ENCODE data around the gene ZYG11A.

ZYG11A gene

DNA sequence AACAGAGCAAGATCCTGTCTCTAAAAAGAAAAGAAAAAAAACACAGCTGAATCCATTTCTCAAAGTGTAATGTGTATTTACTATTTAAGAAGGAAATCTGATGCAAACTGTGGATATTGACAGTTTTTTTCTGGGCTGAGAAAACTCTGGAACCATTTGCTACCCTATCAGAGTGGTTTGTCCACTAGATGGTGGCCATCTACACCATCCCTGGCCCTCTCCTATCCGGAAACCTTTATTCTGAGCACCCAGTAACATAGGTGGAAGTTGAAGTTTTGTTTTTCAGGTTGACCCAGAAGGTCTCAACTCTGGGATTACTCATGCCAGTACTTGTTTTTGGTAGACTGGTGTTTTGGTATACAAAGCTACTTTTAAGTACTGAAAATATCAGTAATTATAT lies 58.8 kb downstream of the ZYG11A start:
- no peaks in the 10 kb centered on the region for H3K27me3 Mint-ChIP-seq
- DNase-seq (ENCODE audit: low spot score in 2 of 2) (no peak), ATAC-seq (ENCODE audit: low read depth) (no peak)
- no peak overlapping the region for H3K4me3 Mint-ChIP-seq
- H3K36me3 Mint-ChIP-seq = peaks cover 10% of the 10 kb centered on the region
- H3K4me1 Mint-ChIP-seq = no peaks in the 10 kb centered on the region
- no peak overlapping the region for H3K27ac Mint-ChIP-seq
- H3K9me3 Mint-ChIP-seq = no peaks in the 10 kb centered on the region

DNA sequence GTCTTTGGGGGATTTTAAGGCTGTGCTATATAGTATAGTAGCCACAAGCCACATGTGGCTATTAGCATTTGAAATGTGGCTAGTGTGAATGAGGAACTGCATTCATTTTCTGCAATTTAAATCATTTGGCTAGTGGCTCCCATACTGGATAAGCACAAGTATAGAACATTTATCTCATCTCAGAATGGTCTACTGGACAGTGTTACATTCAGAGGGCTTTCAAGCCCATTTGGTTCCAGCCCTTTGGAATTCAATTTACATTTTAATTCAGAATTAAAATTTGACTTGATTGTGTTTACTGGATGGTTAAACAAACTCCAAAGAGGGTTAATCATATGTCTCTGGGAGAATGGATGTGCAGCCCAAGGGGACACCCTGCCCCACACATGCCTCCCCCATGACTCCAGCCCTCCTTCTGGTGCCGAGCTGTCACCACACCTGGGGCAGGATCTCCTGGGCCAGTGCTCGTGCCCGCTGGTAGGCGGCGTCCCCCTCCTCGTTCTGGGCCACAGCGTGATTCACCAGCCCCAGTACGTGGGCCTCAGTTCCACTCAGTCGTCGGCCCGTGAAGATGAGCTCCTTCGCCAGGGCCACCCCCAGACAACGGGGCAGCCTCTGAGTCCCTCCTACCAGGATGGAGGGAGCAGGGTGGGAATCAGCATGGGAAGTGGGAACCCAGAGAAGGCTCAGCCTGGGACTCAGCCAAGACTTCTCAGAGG lies 61.8 kb downstream of the ZYG11A start:
- Mint-ChIP-seq H3K4me1 (no peaks in the 10 kb centered on the region), H3K4me3 (no peak overlapping the region), H3K27me3 (no peaks in the 10 kb centered on the region), H3K27ac (no peak overlapping the region), H3K9me3 (no peaks in the 10 kb centered on the region), H3K36me3 (peaks cover 7% of the 10 kb centered on the region)
- DNase-seq (ENCODE audit: low spot score in 2 of 2) (no peak), ATAC-seq (ENCODE audit: low read depth) (no peak)

DNA sequence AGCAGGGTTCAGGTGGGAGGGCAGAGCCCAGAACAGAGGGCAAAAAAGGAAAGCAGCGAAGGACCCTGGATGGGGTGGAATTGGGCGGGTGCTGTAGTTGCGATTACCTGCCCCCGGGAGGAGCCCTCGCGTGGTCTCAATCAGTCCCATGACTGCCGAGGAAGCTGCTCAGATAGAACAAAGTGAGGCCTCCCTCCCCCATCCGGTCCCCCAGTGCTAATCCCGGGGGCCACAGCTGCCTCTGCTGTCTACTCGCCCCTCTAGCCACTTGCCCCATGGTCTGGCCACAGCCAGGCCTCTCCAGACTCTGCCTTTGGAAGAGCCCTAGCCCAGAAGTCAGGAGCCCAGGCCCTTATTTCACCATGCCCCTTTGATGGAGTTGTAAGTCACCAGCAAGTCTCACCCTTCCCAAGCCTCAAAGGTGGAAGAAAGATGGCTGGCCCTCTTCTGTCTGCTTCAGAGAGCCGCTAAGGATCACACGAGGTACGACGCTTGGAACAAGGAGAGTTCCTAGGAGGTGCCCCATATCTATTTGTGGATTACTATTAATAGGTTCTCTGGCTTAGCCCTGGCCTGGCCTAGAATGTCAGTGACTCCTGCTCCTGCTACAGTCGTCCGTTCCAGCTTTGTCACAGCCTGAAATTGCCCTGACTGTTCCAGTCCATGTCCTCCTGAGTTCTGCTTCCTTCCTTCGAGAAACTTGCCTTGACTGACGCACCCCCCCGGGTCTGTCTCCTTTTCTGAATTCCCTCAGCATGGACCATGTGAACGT lies 62.6 kb downstream of the ZYG11A start:
- Mint-ChIP-seq H3K4me1 (no peaks in the 10 kb centered on the region), H3K4me3 (no peak overlapping the region), H3K9me3 (no peaks in the 10 kb centered on the region), H3K27ac (no peak overlapping the region), H3K27me3 (no peaks in the 10 kb centered on the region), H3K36me3 (peaks cover 9% of the 10 kb centered on the region)
- DNase-seq (ENCODE audit: low spot score in 2 of 2) (no peak), ATAC-seq (ENCODE audit: low read depth) (peak; percentile 42)

DNA sequence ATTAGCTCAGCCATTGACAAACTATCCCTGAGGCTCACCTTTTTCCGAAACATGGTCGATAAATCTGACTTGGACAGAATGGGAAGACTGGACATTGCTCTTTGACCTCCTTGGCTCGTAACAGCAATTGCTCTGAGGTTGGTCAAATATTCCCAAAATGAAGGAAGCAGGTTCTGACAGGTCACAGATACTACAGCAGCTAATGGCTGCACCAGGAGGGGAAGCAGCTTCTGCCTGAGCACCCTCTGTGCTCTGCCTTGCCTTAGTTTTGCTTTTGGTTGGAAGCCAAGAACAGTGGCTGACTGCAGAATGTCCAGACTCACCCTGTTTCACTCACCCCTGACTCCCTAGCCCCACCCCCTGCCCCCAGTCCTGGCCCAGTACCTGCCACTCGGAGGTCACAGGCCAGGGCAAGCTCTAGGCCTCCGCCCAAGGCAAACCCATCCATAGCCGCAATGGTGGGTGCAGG lies 63.6 kb downstream of the ZYG11A start:
- peaks cover 9% of the 10 kb centered on the region for H3K36me3 Mint-ChIP-seq
- no peaks in the 10 kb centered on the region for H3K4me1 Mint-ChIP-seq
- no peak overlapping the region for H3K4me3 Mint-ChIP-seq
- H3K27me3 Mint-ChIP-seq = no peaks in the 10 kb centered on the region
- no peak for ATAC-seq (ENCODE audit: low read depth)
- no peak overlapping the region for H3K27ac Mint-ChIP-seq
- H3K9me3 Mint-ChIP-seq = no peaks in the 10 kb centered on the region
- DNase-seq (ENCODE audit: low spot score in 2 of 2) = no peak

DNA sequence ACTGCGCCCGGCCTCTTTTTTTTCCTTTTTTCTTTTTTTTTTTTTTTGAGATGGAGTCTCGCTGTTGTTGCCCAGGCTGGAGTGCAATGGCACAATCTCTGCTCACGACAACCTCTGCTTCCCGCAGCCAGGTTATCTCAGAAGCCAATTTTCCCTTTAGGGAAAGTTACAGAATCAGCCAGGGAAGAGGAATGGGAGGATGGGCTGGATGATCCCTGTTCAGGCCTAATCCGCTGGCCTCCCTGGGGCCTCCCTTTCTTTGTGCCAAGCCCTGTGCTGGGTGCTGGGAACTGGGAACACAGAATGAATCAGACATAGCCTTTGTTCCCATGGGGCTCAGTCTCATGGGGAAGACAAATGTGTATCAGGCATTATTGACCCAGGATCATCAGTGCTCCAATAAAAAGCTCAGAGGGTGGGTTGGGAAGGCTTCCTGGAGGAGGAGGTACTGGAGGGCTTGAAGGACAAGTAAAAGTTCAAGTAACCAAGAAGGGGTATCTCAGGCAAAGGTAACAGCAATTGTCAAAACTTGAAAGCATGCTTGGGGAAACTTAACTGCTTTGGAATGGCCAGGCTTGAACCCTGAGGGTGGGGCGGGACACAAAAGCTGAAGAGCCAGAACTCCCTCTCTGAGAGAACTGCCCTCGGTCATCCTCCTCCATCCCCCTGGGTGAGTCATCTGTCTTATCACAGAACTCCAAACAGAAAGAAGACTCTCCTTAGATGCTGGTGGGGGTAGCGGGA lies 64.7 kb downstream of the ZYG11A start:
- ATAC-seq (ENCODE audit: low read depth) (no peak), DNase-seq (ENCODE audit: low spot score in 2 of 2) (no peak)
- no peak overlapping the region for H3K27ac Mint-ChIP-seq
- no peaks in the 10 kb centered on the region for H3K9me3 Mint-ChIP-seq
- no peaks in the 10 kb centered on the region for H3K4me1 Mint-ChIP-seq
- H3K36me3 Mint-ChIP-seq = peaks cover 9% of the 10 kb centered on the region
- H3K4me3 Mint-ChIP-seq = no peak overlapping the region
- no peaks in the 10 kb centered on the region for H3K27me3 Mint-ChIP-seq

DNA sequence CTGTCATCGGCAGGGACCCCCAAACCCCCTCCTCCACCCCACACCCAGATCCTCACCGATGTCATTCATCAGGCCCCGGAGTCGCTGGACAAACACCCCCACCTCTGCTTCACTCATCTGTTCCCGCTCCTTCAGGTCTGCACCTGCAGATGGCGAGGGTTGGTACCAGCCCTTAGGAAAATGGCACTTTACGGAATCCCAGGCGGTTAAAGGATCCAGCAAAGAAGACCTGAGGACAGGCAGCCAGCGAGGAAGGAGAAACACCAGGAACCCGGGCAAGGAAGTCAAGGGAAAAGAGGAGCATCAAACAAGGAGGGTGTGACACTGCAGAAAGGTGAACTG lies 65.2 kb downstream of the ZYG11A start:
- Mint-ChIP-seq H3K36me3 (peaks cover 9% of the 10 kb centered on the region), H3K4me1 (no peaks in the 10 kb centered on the region), H3K27me3 (no peaks in the 10 kb centered on the region), H3K4me3 (no peak overlapping the region), H3K27ac (no peak overlapping the region), H3K9me3 (no peaks in the 10 kb centered on the region)
- DNase-seq (ENCODE audit: low spot score in 2 of 2) (no peak), ATAC-seq (ENCODE audit: low read depth) (no peak)

DNA sequence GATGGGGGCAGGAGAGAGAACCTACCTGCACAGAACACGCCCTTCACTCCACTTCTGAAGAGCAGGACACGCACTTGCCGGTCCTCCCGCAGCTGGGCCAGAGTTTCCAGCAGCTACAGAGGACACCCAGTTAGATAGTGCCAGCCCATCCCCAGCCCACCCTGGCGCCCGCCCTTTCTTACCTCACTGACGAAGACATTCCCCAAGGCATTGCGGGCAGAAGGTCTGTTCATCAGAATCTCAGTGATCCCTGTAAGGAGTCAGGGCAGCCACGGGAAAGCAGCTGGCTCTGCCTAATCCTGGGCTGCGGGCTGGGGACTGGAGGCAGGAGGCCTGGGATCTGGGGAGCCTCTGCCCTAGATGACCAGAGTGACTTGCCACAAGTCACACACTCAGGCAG lies 69.0 kb downstream of the ZYG11A start:
- ATAC-seq (ENCODE audit: low read depth) (no peak), DNase-seq (ENCODE audit: low spot score in 2 of 2) (no peak)
- Mint-ChIP-seq H3K4me1 (no peaks in the 10 kb centered on the region), H3K27ac (no peak overlapping the region), H3K36me3 (peaks cover 7% of the 10 kb centered on the region), H3K4me3 (no peak overlapping the region), H3K9me3 (no peaks in the 10 kb centered on the region), H3K27me3 (no peaks in the 10 kb centered on the region)

DNA sequence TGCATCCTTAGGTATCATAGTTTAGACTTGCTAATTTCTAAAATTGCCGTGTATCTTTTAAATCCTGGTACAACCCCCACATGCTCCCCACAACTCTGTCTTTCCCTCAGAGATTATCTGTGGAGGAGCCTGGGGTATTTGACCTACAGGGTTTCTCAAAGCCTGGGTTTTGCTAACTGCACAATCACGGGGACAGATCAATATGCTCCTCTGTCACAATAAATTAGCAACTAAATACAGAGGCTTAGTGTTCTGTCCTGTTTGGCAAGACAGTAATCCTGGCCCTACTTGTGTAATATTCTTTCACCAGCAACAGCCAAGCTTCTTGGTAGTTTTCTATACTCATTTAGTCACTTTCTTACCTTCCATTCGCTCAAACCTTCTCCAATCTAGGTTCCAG lies 70.5 kb downstream of the ZYG11A start:
- ATAC-seq (ENCODE audit: low read depth) (no peak), DNase-seq (ENCODE audit: low spot score in 2 of 2) (no peak)
- Mint-ChIP-seq H3K4me3 (no peak overlapping the region), H3K36me3 (peaks cover 5% of the 10 kb centered on the region), H3K27ac (no peak overlapping the region), H3K9me3 (no peaks in the 10 kb centered on the region), H3K4me1 (no peaks in the 10 kb centered on the region), H3K27me3 (no peaks in the 10 kb centered on the region)

DNA sequence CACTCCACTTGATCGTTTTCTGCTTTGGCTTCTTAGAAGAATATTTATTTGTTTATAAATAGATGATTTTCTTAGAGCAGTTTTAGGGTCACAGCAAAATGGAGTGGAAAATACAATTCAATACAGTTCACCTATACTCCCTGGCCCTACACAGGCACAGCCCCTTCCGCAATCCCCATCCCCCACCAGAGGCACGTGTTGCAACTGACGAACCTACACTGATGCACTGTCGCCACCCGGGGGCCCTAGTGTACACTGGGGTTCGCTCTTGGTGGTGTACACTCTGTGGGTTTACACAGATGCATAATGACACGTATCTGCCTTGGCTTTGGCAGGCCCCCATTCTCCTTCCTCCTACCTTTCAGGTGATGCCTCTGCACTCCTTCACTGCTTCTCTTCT lies 71.0 kb downstream of the ZYG11A start:
- no peaks in the 10 kb centered on the region for H3K9me3 Mint-ChIP-seq

DNA sequence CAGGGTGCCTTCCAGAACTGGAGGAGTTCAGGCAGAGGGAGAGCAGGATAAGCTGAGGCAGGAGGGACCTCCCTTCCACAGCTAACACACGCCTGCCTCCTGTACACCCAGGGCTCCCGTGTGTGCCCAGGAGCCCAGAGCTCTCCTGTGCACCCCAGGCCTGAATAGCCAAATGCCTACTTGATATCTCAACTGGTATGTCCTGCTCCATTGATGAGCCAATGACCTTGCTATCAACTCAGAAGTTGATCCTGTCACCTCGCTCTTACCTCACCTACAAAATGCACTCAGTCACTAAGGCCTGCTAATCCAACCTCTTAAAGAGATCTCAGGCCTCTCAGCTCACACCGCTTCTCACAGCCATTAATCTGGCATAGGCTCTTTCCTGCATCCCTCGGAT lies 71.9 kb downstream of the ZYG11A start:
- Mint-ChIP-seq H3K4me3 (no peak overlapping the region), H3K4me1 (no peaks in the 10 kb centered on the region), H3K27me3 (no peaks in the 10 kb centered on the region), H3K27ac (no peak overlapping the region), H3K36me3 (peaks cover 5% of the 10 kb centered on the region), H3K9me3 (no peaks in the 10 kb centered on the region)
- ATAC-seq (ENCODE audit: low read depth) (no peak), DNase-seq (ENCODE audit: low spot score in 2 of 2) (no peak)

More for the DNA sequence above, 71.0 kb downstream of the ZYG11A start:
- no peaks in the 10 kb centered on the region for H3K27me3 Mint-ChIP-seq
- H3K4me1 Mint-ChIP-seq = no peaks in the 10 kb centered on the region
- H3K36me3 Mint-ChIP-seq = peaks cover 5% of the 10 kb centered on the region
- H3K27ac Mint-ChIP-seq = no peak overlapping the region
- no peak overlapping the region for H3K4me3 Mint-ChIP-seq
- ATAC-seq (ENCODE audit: low read depth) = no peak
- no peak for DNase-seq (ENCODE audit: low spot score in 2 of 2)

DNA sequence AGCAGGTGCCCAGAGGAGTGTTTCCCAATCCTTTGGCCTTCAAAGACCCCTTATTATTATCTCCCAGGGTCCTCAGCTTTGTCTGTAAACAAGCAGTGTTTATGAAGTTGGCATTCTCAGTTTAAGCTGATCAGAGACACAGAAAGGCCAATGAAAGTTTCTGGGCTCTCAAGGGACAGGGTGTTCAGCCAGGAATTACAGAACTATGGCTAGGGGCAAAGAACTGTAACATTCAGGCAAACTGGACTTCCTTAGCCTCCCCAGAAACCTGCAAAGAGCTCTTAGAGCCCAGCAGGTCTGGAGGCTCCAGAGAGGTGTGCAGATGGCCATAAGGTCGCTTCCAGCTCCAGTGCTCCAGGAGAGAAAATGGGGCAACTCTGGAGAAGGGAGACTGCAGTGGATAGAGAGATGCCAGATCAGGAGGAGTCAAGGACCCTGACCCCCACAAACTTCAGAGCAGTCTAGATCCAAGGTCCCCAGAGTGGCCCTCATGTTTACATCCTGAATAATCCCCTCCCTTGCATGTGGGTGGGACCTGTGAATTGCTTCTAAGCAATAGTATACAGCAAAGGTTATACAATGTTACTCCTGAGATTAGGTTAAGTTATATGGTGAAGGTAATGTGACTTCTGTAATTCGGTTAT lies 72.8 kb downstream of the ZYG11A start:
- peaks cover 2% of the 10 kb centered on the region for H3K36me3 Mint-ChIP-seq
- no peaks in the 10 kb centered on the region for H3K9me3 Mint-ChIP-seq
- DNase-seq (ENCODE audit: low spot score in 2 of 2) (no peak), ATAC-seq (ENCODE audit: low read depth) (no peak)
- no peak overlapping the region for H3K4me3 Mint-ChIP-seq
- no peaks in the 10 kb centered on the region for H3K27me3 Mint-ChIP-seq
- H3K4me1 Mint-ChIP-seq = peaks cover 7% of the 10 kb centered on the region
- H3K27ac Mint-ChIP-seq = no peak overlapping the region

DNA sequence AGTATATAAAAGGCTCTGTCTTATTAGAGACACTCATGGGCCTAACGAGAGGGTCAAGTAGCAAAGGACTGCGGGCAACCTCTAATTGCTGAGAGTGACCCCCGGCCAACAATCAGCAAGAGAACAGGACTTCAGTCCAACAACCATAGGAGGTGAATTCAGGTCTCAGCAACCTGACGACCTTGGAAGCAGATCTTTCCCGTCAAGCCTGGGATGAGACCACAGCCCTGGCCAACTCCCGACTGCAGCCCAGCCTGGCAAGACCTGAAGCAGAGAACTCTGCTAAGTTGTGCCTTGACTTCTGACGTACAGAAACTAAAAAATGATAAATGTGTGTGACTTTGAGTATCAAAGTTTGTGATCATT lies 73.3 kb downstream of the ZYG11A start:
- no peak overlapping the region for H3K4me3 Mint-ChIP-seq
- DNase-seq (ENCODE audit: low spot score in 2 of 2) (no peak), ATAC-seq (ENCODE audit: low read depth) (no peak)
- no peaks in the 10 kb centered on the region for H3K9me3 Mint-ChIP-seq
- H3K27ac Mint-ChIP-seq = no peak overlapping the region
- H3K27me3 Mint-ChIP-seq = no peaks in the 10 kb centered on the region
- H3K4me1 Mint-ChIP-seq = peaks cover 7% of the 10 kb centered on the region
- H3K36me3 Mint-ChIP-seq = peaks cover 2% of the 10 kb centered on the region

DNA sequence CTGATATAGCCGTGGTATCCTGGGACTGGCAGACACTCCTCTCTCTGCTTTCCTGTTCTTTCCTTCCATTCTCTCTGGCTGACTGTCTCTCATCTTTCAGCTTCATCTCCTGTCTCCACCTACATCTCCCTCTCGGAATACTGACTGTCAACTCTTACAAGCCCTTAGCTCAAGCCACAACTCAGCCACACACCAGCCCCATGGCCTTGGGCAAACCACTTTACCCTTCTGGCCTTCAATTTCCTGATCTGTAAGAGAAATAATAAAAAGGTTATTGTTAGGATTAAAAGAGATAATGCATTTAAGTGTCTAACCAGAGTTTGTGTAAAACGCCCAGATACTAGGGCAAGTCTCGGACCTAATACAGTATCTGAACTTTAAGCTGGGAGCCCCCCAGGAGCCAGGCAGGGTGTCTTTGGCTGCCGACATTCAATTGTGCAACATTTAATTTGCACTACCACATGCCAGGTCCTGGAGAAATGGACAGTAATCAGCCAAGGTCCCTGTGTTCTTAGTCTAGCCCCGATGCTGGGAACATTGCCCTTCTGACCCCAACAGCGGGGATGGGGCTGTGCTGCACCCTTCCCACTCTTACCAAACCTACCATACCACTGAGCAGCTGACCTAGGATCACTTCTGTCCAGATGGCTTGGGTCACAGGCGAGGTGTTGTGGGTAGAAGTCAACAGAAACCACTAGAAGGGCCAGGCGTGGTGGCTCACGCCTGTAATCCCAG lies 73.8 kb downstream of the ZYG11A start:
- H3K9me3 Mint-ChIP-seq = no peaks in the 10 kb centered on the region
- H3K27me3 Mint-ChIP-seq = no peaks in the 10 kb centered on the region
- no peak overlapping the region for H3K27ac Mint-ChIP-seq
- H3K36me3 Mint-ChIP-seq = peaks cover 2% of the 10 kb centered on the region
- H3K4me3 Mint-ChIP-seq = no peak overlapping the region
- ATAC-seq (ENCODE audit: low read depth) = no peak
- peaks cover 7% of the 10 kb centered on the region for H3K4me1 Mint-ChIP-seq
- no peak for DNase-seq (ENCODE audit: low spot score in 2 of 2)
